Left ventricle myocardium superior (tissue), 1 donor: ENCODE results near the gene KY. TPM values are rescaled to one million over a fixed set of nuclear protein-coding genes. Genes with fewer than 3 reads are reported as not detected.

Source experiments
- ATAC-seq: fragments of 200-7000 bp; cut with Tn5 transposase; one replicate; pipeline ENCODE4 v1.9.1; 2020; ENCODE audit warnings: mild to moderate bottlenecking, moderate library complexity
- DNase-seq: peaks from one replicate; pipeline ENCODE4 v3.0.0-alpha.2; 2020
- intact Hi-C: fragments of 100-400 bp; cut with micrococcal nuclease; formaldehyde crosslinking; loops from one replicate; pipeline ENCODE4 v1.11.0; 2022
- total RNA-seq: library from RNA; stranded (reverse); fragmentation: NEBNext Ultra II Directional; extraction: Animal tissue kit (Norgen Biotek cat#: 25700); gene quantifications from one replicate; pipeline ENCODE4 v1.2.1, GENCODE V29; 2021
- donor health status: DM: no; HTN: yes; CAD: no; lungs with severe emphysema.

The KY gene
- total RNA-seq, 1 donor from 2014 or later: 20.6 TPM

DNA sequence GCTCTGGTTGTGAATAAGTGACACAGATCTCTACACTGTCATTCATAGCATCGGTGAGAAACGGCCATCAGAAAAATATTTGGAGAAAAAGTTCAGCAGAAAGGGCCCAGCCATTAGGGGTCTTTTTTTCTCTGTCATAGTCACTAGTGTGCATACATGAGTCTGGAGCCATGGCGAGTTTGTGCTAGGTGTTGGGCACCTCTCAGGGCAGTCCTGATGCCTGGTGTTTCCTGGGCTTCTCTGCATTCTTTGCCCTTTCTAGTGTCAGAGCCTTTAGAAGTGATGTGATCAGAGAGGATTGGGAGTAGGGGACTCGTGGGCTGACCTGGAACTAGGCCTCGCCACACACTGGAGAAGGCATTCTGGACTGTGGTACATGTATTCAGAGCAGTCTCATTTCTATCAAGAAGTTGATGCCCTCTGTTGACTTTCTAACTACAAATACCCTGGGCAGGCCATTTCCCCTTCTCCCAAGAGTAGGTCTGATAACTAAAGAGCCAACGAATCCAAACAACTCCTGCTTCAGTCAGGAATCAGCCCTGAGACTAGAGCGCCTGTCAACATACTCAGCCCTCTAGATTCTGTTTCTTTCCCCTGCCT lies 1.6 kb downstream of the KY start:
- no peak for DNase-seq
- ATAC-seq: no peak
- intact Hi-C loops: no loop called here

DNA sequence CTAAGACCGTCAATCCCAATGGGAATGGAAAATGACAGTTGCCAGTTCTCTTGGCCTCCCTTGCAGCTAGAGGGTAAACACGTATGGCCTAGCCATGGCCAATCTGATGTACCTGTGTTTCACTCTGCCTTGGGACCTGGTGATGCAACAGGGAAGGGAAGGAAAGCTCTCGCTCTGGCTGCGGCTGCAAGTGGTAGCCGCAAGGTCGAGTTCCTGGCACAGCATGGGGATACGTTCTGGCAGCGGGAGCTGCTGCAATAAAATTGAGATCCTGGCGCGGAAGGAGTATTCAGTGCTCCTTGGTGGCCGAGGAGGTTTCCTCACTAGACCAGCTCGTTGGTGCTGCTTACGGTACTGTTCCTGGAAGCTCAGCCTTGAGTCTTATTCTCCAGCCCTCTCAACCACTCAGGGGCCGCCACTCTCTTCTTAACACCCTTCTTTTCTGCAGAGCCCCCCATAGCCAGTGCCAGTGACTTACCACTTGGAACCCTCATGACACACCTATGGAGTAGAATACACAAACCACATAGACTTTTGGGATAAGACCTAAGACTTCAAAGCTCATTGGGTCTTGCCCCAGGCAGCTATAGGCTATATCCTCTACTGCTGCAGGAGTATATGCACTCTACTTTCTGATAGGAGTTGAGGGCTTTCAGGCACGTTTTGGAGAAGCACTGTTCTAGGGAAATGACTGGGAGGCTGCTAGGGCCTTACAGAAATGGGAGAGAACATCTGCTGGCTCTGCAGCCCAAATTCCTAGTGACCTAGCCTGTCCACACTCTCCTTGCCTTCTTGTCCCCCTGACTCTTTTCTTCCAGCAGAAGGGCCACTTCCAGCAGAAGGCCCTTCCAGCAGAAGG lies 2.7 kb downstream of the KY start:
- intact Hi-C loops: no loop called here
- DNase-seq (no peak), ATAC-seq (no peak)

DNA sequence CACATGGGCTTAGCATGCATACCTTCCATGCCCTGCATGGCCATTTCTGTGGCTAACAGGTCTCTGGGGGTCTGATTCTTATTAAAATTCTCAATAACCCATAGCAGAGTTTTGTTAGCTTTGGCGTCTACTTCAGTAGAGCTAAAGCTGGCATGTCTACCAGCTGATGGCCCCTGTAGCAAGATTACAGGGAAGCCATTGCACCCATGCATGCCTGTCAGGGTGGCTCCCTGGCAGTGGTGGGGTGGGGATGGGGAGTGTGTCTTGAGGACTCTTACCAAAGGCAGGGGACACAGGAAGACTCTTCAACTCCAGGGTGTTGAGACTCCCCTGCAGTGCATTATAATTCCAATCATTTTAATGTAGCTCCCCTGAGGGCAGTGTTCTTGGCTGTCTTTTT lies 4.7 kb downstream of the KY start:
- intact Hi-C loops: no loop called here
- DNase-seq (no peak), ATAC-seq (no peak)

DNA sequence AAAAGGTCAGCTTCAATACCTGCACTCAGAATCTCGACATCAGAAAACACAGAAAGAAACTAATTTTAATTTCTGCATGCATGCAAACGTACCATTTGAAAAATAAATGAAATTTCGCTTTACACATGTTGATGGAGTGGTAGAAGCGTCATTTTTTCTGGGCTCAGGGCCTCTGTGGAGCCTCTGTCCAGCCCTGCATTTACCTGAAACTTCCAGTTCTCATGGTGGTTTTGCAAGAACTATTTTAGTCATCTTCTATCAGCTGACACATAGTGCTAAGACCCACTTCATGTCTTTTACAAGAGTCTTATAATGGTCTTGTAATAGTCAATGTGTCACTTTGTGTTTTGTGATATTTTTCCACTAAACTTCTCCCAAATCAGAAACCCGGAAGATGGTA lies 5.3 kb downstream of the KY start:
- ATAC-seq: no peak
- DNase-seq: no peak
- intact Hi-C loops: no loop called here

DNA sequence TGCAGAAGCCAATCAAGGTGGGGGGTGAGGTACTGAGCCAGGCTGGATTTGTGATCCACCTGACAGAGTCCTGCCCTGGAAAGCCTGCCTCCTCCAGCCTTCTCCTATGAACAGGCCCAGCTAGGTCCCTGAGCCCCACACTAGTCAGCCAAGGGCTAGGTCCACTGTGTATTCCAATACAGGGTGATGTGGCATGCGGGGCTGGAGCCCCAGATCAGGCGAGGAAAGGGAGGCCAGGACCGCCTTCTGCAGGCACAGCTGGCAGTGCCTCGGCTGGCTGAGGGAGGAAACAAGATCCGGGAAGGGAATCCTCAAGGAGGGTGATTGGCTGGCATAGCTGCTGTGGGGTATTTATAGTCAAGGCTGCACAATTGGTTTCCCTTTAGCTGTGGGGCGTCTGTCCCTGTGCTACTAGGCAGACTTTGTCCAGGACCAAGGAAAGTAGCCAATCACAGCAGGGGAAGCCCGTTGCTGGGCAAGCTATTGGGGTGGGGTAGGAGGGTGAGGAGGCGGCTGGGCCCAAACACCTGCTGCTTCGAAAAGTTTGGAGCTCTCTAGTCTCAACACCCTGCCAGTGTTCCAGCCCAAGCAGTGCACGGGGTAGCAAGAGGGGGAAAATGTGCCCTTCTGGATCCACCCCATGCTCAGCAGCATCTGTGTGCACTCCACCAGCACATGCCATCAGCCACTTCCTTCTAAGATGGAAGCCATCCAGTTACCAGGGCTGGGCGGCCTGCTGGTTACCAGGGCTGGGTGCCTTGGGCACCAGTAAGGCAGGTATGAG lies 5.9 kb downstream of the KY start:
- ATAC-seq (peak; percentile 91), DNase-seq (peak; percentile 60)
- intact Hi-C loops: no loop called here

DNA sequence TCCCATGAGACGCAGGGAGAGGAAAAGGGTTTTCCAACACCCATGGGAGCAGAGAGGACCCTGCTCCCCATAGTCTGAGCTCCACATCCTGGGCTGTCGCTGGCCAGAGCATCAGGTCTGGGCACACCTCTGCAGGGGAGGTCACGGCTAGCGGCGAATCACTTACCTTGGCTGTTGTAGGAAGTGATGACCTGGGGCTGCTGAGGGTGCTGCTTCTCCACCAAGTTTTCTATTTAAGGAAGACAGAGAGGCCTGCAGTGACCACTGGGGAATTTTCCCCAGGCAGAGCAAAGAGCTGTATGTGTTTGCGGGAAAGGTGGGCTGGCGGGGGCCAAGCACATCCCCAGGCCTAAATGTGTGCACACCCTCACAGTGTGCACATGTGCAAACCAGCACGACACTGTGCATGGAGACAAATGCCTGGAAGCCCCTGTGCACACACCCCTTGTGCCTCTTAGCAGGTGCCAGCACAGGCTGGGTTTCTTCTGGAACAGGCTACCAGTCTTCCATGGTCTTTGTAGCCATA lies 7.6 kb downstream of the KY start:
- intact Hi-C loops: no loop called here
- DNase-seq (no peak), ATAC-seq (no peak)

DNA sequence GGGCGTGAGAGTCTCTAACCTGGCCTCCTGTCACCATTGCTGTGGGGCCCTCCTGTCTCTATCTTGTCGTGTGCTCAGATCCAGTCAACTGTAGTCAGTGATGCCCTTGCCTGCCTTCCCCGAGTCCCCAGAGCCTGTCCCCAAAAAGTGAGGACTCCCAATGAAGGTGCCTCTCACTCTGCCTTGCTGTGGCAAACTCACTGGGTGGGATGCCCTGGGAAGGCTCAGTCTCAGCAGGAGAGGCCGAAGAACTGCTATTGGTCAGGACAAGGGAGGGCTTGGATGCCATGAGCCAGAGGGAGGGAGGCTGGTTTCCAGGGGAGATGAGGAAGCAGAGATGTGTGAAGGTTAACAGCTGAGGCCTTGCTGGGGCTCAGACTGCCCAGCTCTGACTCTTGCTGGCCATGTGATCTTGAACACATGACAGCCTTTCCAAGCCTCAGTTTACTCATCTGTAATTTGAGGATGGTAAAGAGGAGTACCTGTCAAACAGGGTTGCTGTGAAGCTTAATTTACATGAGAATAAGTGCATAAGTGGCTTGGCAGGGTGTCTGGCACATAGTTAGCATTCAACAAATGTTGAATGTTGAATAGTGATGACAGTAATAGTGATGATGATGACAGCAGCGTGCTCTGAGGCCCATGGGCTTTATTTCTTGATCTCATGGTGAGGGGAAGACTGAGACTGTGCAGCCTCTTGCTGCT lies 8.2 kb downstream of the KY start:
- ATAC-seq (no peak), DNase-seq (no peak)
- intact Hi-C loops: no loop called here

DNA sequence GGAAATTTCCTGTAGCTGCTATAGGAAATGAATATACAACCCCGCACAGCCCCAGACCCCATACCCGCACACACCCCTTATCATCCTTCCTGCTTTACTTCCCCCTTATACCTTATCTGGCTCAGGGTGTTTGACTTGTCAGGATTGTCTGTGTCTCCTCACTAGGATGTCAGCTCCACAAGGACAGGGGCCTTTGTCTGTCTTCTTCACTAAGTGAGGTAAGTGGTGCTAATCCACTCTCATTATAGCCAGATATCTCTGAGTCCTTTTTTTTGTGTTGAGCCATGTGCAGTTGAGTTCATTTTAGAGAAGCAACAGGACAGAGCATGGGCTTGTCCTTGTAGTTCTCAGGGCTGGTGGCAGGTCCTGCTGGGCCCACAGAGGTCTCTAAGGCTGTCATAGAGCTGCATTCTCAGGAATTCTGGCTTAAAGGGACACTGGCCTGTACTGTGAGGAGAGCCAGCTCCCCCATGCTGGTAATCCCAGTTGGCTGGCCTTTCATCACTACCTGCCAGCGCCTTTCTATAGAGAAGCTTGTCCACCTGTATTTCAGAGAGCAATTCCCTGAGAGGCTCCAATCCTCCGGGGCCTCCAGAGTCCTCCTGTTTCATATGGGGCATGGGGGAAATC lies 9.0 kb downstream of the KY start:
- ATAC-seq: no peak
- DNase-seq: no peak
- intact Hi-C loops: no loop called here

DNA sequence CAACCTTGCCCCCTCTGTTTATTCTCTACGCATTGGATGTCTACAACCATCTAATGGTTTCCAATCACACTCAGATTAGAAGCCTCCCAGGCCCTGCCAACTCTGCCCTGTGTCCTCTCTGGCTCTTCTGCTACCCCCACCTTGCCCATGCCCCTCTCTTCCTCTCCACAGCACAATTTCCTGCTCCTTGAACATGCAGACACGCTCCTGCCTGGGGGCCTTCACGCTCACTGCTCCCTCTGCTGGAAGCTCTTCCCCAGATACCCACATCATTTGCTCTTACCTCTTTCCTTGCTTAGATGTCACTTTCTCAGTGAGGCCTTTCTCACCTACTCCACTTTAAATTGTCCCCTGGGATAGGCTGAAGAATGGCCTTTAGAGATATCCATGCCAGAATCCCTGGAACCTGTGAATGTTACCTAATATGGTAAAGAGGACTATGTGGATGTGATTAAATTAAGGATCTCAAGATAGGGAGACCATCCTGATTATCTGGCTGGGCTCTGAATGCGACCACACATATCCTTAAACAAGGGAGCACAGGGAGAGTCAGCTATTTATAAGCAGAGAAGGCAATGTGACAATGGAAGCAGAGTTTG lies 9.9 kb downstream of the KY start:
- ATAC-seq: no peak
- intact Hi-C loops: no loop called here
- DNase-seq: no peak

DNA sequence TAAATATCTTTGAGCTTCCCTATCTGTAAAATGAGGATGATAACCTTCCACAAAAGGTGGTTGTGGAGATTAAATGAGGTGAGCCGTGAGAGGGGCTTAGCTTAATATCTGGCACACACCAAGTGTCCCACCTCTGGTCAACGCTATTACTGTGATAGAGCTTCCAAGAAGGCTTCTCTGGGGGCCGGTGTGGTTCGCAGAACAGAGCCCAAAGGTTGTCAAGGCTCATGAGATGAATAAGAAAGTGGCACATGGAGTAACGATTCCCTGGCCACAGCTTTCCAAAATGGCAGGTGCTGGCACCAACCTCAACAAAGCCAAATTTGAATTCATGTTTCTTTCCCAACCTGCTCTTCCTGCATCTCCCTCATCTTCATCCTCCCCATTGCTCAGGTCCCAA lies 10.4 kb downstream of the KY start:
- ATAC-seq (no peak), DNase-seq (no peak)
- intact Hi-C loops: no loop called here

DNA sequence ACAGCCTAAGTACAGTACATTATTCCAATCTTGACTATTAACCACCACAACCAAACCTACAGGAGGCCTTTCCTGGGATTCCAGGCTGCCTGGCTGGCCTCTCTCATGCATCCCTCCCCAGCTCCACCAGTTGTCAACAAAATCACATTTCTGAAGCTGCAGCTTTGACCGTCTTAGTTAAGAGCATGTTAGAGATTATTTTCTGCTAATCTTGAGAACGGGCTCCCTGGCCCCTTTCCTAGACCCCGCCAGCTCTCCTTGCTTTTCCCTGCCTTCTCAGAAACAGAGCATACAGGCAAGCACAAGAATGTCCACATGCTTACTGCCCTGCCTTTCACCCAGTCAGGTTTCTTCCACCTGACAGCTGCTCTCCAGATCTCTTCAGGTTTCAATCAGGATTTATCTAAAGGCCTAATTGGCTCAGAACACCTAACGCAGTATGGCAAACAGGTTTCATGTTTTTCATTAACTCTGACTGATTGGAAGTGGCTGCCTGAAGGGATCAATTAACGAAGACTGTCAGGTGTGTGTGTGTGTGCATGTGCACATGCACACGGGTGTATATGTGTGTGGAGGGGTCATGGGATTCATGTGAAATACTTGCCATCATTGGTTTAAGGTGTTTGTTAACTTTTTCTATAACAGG lies 12.3 kb downstream of the KY start:
- no peak for DNase-seq
- intact Hi-C loops: no loop called here
- no peak for ATAC-seq

DNA sequence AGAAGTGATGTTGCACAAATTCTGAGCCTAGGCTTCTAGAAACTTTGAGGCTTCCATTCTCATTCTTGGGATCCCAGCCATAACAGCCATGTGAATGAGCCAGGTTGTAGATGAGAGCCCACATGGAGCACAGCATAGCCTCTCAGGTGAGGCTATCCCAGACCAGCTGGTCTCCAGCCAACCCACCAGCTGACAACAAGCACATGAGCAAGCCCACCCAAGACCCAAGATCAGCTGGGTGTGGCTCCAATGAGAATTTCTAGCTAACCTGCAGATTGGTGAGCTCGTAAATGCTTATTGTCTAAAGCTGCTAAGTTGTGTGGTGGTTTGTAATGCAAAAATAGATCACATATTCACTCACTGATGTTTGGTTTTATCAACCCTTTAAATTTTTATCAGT lies 14.4 kb downstream of the KY start:
- intact Hi-C loops: no loop called here
- DNase-seq (no peak), ATAC-seq (no peak)

DNA sequence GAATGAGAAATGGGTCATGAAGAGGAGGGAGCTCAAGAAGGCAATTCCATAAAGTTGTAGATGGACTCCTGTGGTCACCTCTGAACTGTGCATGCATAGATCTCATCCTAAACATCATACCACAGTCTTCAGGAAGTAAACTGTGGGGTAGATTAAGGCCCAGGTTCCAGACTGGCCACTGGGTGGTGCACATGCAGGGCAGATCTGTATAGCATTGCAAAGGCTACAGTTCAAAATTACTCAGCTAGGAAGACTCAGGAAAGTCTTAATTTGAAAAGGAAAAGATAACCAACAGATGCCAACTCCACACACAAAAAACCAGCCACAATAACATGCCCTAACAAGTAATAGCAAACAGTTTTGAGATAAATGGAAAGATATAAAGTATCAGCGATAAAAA lies 20.3 kb downstream of the KY start:
- no peak for ATAC-seq
- intact Hi-C loops: no loop called here
- no peak for DNase-seq

DNA sequence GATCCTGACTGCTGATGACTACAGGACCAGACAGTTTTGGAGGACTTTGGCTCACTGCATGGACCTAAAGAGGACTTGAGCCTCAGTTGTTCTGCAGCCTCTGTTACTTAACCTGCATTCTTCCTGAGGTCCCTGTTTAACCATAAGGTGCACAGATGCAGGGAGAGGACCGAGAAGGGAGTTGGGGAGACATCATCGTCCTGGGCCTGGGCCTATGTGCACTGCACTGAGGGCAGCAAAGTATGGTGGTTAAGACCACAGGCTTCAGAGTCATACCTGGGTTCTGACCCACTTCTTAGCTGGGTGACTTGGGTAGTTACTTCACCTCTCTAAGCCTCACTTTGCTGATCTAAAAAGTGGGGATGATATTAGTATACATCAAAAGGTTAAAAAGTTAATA lies 21.9 kb downstream of the KY start:
- intact Hi-C loops: no loop called here
- DNase-seq: no peak
- ATAC-seq: no peak

DNA sequence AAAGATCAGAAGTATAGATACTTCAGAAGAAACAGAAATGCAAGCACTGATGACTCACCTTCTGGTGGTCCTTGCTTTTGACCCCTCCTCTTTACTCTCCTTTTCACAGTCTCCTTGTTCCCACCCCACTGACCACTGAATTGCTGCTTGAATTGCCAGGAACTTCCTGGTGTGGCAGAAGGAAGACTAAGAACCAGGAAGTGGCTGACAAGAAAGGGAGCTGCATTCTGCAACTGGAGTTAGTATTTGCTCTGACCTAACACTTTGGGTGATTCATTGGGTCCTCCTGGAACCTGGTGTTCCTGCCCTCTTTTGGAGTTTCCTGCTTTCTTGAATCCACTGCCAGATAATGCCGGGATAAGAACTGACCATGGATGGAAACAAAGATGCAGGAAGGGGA lies 23.0 kb downstream of the KY start:
- intact Hi-C loops: no loop called here
- no peak for DNase-seq
- no peak for ATAC-seq

DNA sequence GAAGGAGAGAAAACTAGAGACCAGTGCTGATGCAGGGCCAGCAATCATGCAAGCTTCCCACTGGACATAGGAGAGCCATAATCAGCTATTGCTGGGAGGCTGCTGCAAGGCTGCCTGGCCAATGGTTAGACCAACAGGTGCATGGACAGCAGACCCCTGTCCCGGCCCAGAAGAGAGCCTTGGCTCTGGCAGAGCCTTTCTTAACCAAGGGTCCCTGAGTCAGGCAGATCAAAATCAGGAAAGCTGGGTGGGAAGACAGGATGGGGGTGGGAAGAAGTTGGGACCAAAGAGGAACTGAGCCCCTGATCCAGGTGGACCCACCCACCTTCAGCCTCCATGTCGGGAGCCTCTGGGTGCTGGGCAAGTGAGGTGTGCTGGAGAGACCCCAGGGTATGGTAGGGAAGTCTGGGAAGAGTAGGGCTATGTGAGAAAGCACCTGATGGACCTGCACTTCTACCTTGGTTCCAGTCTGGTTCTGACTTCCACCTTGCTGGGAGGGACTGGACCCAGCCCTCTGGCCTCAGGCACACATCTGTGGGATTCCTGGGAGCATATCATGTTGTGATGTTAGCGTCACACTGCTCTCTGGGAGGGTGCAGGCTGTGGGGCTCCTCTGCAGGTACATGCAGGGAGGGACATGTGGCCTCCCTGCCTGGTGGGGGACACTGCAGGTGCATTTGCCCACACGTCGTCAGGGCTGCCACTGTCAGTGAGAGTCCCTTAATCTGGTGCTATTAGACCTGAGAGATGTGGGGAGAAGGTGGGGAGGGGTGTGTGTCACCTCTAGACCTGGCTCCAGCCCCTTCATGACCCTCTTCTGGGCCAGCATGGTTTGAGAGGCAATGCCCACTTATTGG lies 24.7 kb downstream of the KY start:
- intact Hi-C loops: no loop called here
- ATAC-seq (no peak), DNase-seq (no peak)

DNA sequence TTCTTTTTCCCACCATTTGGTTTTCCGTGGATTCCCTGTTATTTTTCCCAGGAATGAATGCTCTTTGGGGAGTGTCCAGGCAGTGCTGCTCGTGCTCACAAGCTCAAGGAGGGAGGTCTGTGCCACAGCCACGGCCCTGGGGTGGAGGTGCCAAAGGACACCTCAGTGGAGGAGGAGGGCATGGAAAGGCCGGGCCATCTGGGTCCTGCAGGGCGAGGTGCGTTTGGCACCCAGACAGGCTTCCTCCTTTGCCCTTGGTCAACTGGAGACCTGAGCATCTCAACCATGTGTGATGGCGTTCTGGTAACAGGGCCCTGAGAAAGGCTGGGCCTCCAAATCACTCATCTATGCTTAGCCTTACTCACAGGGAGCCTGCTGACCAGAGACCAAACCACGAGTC lies 25.4 kb downstream of the KY start:
- no peak for ATAC-seq
- intact Hi-C loops: no loop called here

More for the DNA sequence above, 25.4 kb downstream of the KY start:
- no peak for DNase-seq
